GM23338 (cell line): Measurements from ENCODE around the gene GSDME. TPM values are rescaled to one million over a fixed set of nuclear protein-coding genes. Genes with fewer than 3 reads are reported as not detected.

ENCODE experiments used
- ATAC-seq: fragments of 200-7000 bp; cut with Tn5 transposase; 3 replicates; pipeline ENCODE4 v1.9.1; 2020
- DNase-seq: peaks from one replicate; pipeline ENCODE4 v3.0.0-alpha.2; 2015; ENCODE audit warnings: low spot score
- H2AFZ ChIP-seq: fragments of 200-600 bp; sonication (generic); 2 replicates; pipeline ENCODE4 v1.8.0; 2016; ENCODE audit warnings: antibody characterized with exemption, mild to moderate bottlenecking, moderate library complexity
- H3F3A ChIP-seq: fragments of 200-600 bp; sonication (generic); replicated peaks from 2 replicates; pipeline ENCODE4 v1.8.0; 2017; ENCODE audit warnings: antibody characterized with exemption, mixed run types, low read depth
- H3K27ac ChIP-seq: fragments of 200-600 bp; sonication (generic); 2 replicates; pipeline ENCODE4 v1.6.1; 2016; ENCODE audit warnings: low read depth
- H3K27me3 ChIP-seq: fragments of 200-600 bp; sonication (generic); 2 replicates; pipeline ENCODE4 v1.8.0; 2016; ENCODE audit warnings: mild to moderate bottlenecking, mixed run types, moderate library complexity; ENCODE audit not compliant: insufficient read depth
- H3K36me3 ChIP-seq: fragments of 200-600 bp; sonication (generic); 2 replicates; pipeline ENCODE4 v1.8.0; 2016; ENCODE audit warnings: mild to moderate bottlenecking; ENCODE audit not compliant: insufficient read depth
- H3K4me1 ChIP-seq: fragments of 200-600 bp; sonication (generic); 2 replicates; pipeline ENCODE4 v1.8.0; 2016; ENCODE audit warnings: mild to moderate bottlenecking, moderate library complexity; ENCODE audit not compliant: insufficient read depth
- H3K4me2 ChIP-seq: fragments of 200-600 bp; sonication (generic); 2 replicates; pipeline ENCODE4 v1.7.1; 2017; ENCODE audit warnings: mixed run types
- H3K4me3 ChIP-seq: fragments of 200-600 bp; sonication (generic); 2 replicates; pipeline ENCODE4 v1.6.1; 2016; ENCODE audit warnings: mixed run types
- H3K79me2 ChIP-seq: fragments of 200-600 bp; sonication (generic); replicated peaks from 2 replicates; pipeline ENCODE4 v1.8.0; 2017; ENCODE audit warnings: mild to moderate bottlenecking; ENCODE audit not compliant: insufficient read depth
- H3K9me2 ChIP-seq: fragments of 200-600 bp; sonication (generic); 2 replicates; pipeline ENCODE4 v1.8.0; 2017; ENCODE audit not compliant: insufficient read depth
- H4K20me1 ChIP-seq: fragments of 200-600 bp; sonication (generic); replicated peaks from 2 replicates; pipeline ENCODE4 v1.8.0; 2017; ENCODE audit warnings: mild to moderate bottlenecking; ENCODE audit not compliant: insufficient read depth
- H3K27ac Mint-ChIP-seq: 2 replicates; pipeline ENCODE4 v1.8.0; 2020; ENCODE audit warnings: inconsistent platforms, mild to moderate bottlenecking, moderate library complexity, mixed read lengths
- H3K27me3 Mint-ChIP-seq: 3 replicates; pipeline ENCODE4 v1.8.0; 2022; ENCODE audit warnings: low read depth, mild to moderate bottlenecking, moderate library complexity, mixed read lengths, inconsistent platforms; ENCODE audit not compliant: insufficient read depth, poor library complexity
- H3K36me3 Mint-ChIP-seq: 3 replicates; pipeline ENCODE4 v1.8.0; 2021; ENCODE audit warnings: low read depth, mild to moderate bottlenecking, inconsistent platforms, moderate library complexity, mixed read lengths
- H3K4me1 Mint-ChIP-seq: 3 replicates; pipeline ENCODE4 v1.8.0; 2020; ENCODE audit warnings: mild to moderate bottlenecking, inconsistent platforms, mixed read lengths
- H3K4me3 Mint-ChIP-seq: 3 replicates; pipeline ENCODE4 v1.8.0; 2021; ENCODE audit warnings: moderate library complexity, mild to moderate bottlenecking, inconsistent platforms, mixed read lengths
- H3K9me3 Mint-ChIP-seq: 3 replicates; pipeline ENCODE4 v1.8.0; 2020; ENCODE audit warnings: moderate library complexity, mild to moderate bottlenecking, inconsistent platforms, mixed read lengths
- EZH2phosphoT487 ChIP-seq: fragments of 200-600 bp; sonication (generic); IDR thresholded peaks from one replicate; pipeline ENCODE4 v1.8.1; 2018; ENCODE audit warnings: antibody characterized with exemption; ENCODE audit not compliant: unreplicated experiment
- REST ChIP-seq: IDR thresholded peaks from one replicate; pipeline ENCODE4 v1.6.1; 2018; ENCODE audit warnings: antibody characterized with exemption; ENCODE audit not compliant: unreplicated experiment
- ZNF462 ChIP-seq: fragments of 250-450 bp; sonication (Bioruptor Pico); IDR thresholded peaks from 2 replicates; pipeline ENCODE4 v1.5.0; 2020; ENCODE audit warnings: mild to moderate bottlenecking, moderate library complexity
- polyA plus RNA-seq: library from polyadenylated mRNA; unstranded; fragments of >200 nt; fragmentation: Nextera tagmentation; extraction: Ambion mirVana; gene quantifications from 2 replicates; pipeline ENCODE4 v1.2.1, GENCODE V29; 2016
- total RNA-seq: library from RNA; depleted of rRNA; stranded (reverse); fragments of >200 nt; shearing (Covaris generic); gene quantifications from 2 replicates; pipeline ENCODE4 v1.2.3, GENCODE V29; 2014

GSDME gene
- total and polyA plus RNA-seq, 2 experiments from 2014 or later, result 8.3 to 8.5 TPM

GRCh38 chr7:24739306-24739705 is 18.0 kb downstream of the GSDME start:
- ATAC-seq (no peak), DNase-seq (no peak)
- H3K9me2 ChIP-seq, result no peaks in the 10 kb centered on the region
- Mint-ChIP-seq H3K27me3 (no peaks in the 10 kb centered on the region), H3K4me1 (peaks cover 8% of the 10 kb centered on the region; the same call in 2 of the 3 replicates), H3K4me3 (no peak overlapping the region), H3K9me3 (peaks cover 16% of the 10 kb centered on the region; the same call in 2 of the 3 replicates), H3K27ac (no peak overlapping the region), H3K36me3 (peaks cover 6% of the 10 kb centered on the region; the same call in 2 of the 3 replicates)
- H4K20me1 ChIP-seq, result no peaks in the 10 kb centered on the region
- H3K4me1 ChIP-seq, result peaks cover 8% of the 10 kb centered on the region; the same call in 1 of the 2 replicates
- no peak overlapping the region for H3K4me3 ChIP-seq
- no peaks in the 10 kb centered on the region for H3K27me3 ChIP-seq
- no peak overlapping the region for H3K27ac ChIP-seq
- no peaks in the 10 kb centered on the region for H3K36me3 ChIP-seq
- no peak overlapping the region for H3K4me2 ChIP-seq
- H2AFZ ChIP-seq, result no peak overlapping the region
- TF ChIP-seq ZNF462 (CRISPR knock-in tag), result no peak
- no peak for TF ChIP-seq EZH2phosphoT487
- no peak for TF ChIP-seq REST
- no peaks in the 10 kb centered on the region for H3F3A ChIP-seq
- H3K79me2 ChIP-seq, result no peaks in the 10 kb centered on the region
